GM21423 (cell line): Measurements from ENCODE around the gene NAGLU.

Experiments
- ATAC-seq: cut with Tn5 transposase; IDR thresholded peaks from one replicate; pipeline ENCODE4 v1.9.1; 2021; ENCODE audit warnings: mild to moderate bottlenecking, moderate library complexity; ENCODE audit not compliant: unreplicated experiment

NAGLU gene

DNA sequence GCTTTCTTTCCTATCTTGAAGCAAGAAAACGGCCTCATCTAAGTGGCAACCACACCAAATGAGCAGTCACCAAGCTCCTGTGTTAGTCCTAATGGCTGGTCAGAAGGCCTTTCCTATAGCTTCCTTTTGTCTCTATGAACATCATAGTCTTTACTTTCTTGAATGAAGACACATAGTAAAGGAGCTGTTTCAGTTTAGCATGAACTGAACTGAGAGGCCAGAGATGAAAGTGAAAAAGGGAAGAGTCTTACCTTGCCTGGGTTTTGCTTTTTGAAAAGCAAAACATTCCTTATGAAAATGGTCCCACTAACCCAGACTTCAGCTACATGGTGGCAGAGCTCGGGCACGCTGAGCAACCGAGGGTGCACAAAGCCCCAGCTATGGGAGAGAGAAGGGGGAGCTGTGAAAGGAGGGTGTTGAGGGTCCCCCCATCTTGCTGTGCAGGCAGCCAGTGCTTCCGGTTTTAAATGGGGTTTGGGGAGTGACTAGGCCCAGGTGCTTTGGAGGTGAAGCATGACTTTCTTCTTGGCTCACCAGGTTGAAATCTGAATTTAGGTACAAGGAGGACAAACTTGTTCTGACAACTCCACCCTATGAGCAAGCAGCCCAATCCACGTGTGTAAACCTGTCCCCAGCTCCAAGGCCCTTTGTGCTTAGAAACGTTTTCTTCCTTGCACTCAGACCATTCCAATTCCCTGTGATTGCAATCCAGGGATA is 50.6 kb downstream of the NAGLU start:
- ATAC-seq, result no peak

DNA sequence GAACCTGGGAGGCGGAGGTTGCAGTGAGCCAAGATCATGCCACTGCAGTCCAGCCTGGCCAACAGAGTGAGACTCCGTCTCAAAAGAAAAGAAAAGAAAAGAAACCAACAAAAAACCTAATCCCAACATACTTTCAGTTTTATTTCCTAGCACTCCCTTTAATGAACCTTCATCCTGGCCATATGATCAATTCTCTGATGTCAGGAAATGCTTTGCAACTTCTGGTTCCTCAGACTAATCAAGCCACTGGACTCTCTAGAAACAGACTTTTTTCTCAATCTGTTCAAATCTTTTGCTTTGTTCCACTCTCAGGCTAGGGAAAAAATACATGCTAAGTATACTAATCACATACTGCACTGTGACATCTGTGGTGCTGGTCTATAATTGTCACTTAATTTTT is 54.8 kb downstream of the NAGLU start:
- no peak for ATAC-seq

DNA sequence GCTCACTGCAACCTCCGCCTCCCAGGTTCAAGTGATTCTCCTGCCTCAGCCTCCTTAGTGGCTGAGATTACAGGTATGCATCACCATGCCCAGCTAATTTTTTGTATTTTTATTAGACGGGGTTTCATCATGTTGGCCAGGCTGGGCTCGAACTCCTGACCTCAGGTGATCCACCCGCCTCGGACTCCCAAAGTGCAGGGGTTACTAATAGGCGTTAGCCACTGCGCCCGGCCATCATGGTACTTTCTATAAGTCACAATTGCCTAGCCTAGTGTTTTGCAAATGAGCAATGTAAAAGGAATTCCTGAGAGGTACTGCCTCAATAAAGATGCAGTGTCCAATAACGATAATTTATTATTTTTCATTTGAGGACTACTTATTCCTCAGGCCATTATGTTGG is 55.4 kb downstream of the NAGLU start:
- no peak for ATAC-seq
